OCI-LY7 (cell line): ENCODE data around the gene EPHB4.

Experiments
- EZH2phosphoT487 ChIP-seq: fragments of 200-600 bp; sonication (generic); IDR thresholded peaks from 2 replicates; pipeline ENCODE4 v1.6.1; 2018; ENCODE audit warnings: low read depth, borderline replicate concordance, mild to moderate bottlenecking, mixed run types, antibody characterized with exemption, low read length, moderate library complexity, mixed read lengths
- TF ChIP-seq, protein P1 (sequence below): fragments of 200-600 bp; sonication (generic); conservative IDR thresholded peaks from 2 replicates; pipeline ENCODE4 v1.5.1; 2014; ENCODE audit warnings: mild to moderate bottlenecking, antibody characterized with exemption, low read length, moderate library complexity, mixed read lengths

- TF ChIP-seq, protein P1, sequence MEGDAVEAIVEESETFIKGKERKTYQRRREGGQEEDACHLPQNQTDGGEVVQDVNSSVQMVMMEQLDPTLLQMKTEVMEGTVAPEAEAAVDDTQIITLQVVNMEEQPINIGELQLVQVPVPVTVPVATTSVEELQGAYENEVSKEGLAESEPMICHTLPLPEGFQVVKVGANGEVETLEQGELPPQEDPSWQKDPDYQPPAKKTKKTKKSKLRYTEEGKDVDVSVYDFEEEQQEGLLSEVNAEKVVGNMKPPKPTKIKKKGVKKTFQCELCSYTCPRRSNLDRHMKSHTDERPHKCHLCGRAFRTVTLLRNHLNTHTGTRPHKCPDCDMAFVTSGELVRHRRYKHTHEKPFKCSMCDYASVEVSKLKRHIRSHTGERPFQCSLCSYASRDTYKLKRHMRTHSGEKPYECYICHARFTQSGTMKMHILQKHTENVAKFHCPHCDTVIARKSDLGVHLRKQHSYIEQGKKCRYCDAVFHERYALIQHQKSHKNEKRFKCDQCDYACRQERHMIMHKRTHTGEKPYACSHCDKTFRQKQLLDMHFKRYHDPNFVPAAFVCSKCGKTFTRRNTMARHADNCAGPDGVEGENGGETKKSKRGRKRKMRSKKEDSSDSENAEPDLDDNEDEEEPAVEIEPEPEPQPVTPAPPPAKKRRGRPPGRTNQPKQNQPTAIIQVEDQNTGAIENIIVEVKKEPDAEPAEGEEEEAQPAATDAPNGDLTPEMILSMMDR, result no peak
- TF ChIP-seq EZH2phosphoT487, result no peak
Measured at GRCh38 chr7:100823534-100823933, 3.8 kb downstream of the EPHB4 start.
